Ovary (tissue), 3 donors: ENCODE data around the gene PGAP3.

Experiments used
- POLR2A ChIP-seq: fragments of 450-650 bp; IDR thresholded peaks from one replicate; pipeline ENCODE4 v1.6.1; 2017; ENCODE audit warnings: antibody characterized with exemption, mild to moderate bottlenecking, moderate library complexity
- TF ChIP-seq, protein P1 (sequence below), 3 donors: fragments of 450-650 bp in 2 of 3; fragments of 200-600 bp in 1 of 3; IDR thresholded peaks; one replicate each; pipeline versions ENCODE4 v1.5.1 to v1.8.0; 2016 to 2022; ENCODE audit warnings: antibody characterized with exemption in 3 of 3, mild to moderate bottlenecking in 1 of 3
- donor health status: DM: no; HTN: no; CAD: no.

DNA sequence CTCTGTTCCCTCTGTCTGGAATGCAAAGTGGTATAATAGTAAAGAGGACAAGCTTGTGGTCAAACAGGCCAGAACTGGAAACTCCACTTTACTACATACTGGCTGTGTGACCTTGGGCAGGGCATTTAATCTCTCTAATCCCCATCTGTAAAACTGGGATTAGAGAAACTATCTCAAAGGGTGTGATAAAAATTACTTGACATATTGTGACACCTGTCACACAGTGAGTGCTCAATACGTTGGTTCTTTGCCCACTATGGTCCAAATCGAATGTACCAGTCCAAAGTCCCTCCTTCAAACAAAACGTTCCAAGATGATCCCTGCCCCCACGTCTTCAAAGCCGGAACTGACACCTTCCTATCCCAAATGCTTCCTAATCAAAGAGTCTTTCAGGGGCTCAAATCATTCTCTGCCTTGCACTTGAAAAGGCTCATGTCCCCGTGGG, 734 bp downstream of the PGAP3 start:
- TF ChIP-seq, protein P1, sequence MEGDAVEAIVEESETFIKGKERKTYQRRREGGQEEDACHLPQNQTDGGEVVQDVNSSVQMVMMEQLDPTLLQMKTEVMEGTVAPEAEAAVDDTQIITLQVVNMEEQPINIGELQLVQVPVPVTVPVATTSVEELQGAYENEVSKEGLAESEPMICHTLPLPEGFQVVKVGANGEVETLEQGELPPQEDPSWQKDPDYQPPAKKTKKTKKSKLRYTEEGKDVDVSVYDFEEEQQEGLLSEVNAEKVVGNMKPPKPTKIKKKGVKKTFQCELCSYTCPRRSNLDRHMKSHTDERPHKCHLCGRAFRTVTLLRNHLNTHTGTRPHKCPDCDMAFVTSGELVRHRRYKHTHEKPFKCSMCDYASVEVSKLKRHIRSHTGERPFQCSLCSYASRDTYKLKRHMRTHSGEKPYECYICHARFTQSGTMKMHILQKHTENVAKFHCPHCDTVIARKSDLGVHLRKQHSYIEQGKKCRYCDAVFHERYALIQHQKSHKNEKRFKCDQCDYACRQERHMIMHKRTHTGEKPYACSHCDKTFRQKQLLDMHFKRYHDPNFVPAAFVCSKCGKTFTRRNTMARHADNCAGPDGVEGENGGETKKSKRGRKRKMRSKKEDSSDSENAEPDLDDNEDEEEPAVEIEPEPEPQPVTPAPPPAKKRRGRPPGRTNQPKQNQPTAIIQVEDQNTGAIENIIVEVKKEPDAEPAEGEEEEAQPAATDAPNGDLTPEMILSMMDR (IDR thresholded peaks at IDR 0.05), result no peak
- no peak for TF ChIP-seq POLR2A
